Stimulated activated CD8-positive, alpha-beta memory T cell treated with anti-CD3 and anti-CD28 coated beads, Interleukin-15, amount 100 ng/mL, for 24 hours (primary cell): Measurements from ENCODE around the gene THRA.

Experiments
- DNase-seq: peaks from one replicate; pipeline ENCODE4 v3.0.0-alpha.2; 2020; ENCODE audit warnings: low read depth

The THRA gene

DNA sequence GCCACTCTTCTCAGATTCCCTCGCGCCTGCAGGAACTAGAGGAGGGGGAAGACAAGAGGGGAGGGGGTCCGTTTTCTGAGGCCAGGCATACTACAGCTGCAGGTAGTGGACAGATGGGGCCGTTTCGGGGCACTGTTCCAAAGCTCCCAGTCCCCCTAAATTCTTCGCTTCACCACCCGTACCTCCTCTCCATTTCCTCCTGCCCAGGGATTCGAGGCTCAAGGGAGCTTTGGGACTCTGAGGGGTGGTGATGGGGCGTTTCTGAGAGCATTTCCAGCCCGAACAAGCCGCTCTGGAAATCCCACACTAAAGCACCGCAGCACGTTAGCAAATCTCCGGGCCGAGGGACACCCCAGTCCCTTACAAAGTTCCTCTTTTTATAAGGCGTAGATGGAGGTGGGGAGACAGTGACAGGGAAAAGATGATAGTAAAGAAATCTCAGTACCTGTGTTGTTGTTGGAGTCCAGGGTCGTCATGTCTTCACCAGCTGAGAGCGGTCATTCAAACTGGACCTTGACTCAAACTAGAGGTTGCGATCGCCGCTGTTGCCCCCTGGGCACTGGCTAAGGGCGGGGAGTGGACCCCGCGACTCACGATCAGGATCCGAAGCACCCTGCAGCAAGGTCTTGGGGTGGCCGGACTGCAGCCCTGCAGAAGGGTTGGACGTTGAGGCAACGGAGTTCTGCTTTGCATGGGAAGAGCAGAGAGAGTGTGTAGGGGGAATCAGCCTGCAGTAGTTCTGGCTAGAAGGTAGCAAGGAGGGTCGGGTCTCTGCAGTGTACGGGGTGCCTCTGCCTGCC, 37.1 kb downstream of the THRA start:
- DNase-seq, result no peak

DNA sequence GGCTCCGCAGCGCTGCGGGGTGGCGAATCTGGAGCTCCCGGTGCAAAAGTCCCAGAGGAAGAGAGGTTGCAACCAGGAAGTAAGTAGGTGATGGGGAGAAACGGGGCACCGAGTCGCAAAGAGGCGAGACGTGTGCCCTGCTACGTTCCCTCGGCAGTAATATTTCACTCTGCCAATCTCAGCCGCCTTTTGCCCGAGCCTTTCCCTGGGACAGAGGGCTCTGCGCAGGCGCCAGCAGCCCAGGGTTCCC, 37.6 kb downstream of the THRA start, which contains the start of gene NR1D1:
Gene NR1D1 (minus strand): TSS at position 171 of the 250 bp plus-strand sequence. CDS start 495 bp downstream, outside the sequence.
- no peak for DNase-seq

DNA sequence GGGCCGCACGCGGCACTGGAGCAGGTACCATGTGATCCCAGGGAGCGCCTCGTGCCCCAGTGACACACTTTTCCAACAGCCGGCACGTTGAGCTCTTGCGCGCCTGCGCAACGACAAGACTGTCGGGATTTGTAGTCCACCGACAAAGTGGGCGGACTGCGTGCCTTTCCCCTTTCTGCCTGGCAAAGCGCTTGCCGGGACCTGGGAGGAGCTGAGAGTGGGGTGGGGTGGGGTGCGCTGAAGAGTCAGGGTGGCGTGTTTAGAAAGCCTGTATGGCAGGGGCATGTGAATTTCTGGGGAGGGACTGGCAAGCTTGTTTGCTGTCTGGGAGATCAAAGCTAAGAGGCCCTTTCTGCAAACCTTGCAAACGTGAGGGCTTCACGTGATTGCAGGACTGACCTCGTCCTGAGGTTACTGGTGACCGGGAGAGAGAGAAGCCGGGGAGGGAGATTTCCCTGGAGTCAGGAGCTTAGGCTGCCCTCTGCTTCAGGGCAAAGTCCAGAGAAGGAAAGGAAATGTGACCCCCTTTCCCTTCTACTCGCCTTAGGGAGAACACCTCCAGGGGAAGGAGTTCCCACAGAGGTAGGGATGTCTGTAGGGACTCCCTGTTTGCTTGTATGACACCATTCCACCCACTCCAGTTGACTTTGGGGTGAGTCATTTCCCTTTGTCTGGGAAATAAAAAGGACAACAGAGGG, 38.1 kb downstream of the THRA start:
- peak; percentile 71 for DNase-seq

DNA sequence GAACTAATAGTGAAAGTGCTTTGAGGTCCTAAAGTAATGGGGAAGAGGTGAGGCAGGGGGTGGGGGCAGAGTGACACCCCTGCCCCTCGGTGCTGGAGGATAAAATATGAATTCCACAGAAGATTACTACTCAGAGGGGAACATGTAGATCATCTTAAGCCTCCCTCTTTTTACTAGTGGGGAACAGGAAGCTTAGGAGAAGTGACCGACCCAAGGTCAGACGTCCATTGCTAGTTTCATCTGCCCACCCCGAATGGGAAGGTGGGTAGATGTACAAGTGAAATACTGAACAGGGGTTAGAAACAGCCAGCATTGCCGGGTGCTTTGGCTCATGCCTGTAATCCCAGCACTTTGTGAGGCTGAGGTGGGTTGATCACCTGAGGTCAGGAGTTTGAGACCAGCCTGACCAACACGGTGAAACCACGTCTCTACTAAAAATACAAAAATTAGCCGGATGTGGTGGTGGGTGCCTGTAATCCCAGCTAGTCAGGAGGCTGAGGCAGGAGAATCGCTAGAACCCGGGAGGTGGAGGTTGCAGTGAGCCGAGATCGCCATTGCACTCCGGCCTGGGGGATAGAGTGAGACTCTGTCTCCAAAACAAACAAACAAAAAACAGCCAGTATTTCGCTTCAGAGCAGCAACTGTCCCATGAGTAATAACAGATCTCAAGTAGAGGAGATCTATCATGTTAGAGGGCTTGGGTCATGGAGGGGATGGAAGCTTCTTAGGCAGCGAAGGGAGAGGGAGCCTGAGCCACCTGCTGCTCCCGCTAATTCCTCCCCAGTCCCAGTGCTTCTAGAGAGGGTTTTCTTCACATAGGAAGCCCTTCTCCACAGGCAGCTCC, 38.8 kb downstream of the THRA start:
- DNase-seq, result no peak

DNA sequence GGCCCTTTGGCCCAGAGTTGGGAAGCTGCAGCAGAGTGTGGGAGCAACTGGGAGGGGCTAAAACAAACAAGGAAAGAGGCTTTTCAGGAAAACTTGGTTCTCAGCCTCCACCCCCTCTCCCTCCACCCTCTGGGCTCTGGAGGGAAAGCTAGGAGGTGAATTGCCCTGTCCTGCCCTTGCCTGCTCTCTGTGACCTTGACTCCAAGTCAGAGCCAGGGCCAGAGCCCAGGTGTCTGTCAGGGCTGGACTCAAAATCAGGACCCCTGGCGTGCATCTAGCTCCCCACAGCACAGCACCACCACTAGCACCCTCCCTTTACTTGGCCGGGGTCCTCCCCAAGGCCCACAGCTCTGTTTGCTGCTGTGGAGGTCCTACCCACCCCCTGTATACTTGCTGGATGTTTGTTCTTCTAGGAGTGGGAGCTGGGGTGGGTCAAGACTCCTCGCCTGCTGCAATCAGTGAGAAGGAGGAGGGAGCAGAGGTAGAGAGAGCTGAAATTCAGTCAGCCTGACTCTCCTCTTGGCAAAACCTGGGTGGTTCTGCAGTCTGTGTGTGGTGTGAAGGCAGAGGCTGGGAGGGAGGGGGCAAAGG, 40.4 kb downstream of the THRA start:
- no peak for DNase-seq

DNA sequence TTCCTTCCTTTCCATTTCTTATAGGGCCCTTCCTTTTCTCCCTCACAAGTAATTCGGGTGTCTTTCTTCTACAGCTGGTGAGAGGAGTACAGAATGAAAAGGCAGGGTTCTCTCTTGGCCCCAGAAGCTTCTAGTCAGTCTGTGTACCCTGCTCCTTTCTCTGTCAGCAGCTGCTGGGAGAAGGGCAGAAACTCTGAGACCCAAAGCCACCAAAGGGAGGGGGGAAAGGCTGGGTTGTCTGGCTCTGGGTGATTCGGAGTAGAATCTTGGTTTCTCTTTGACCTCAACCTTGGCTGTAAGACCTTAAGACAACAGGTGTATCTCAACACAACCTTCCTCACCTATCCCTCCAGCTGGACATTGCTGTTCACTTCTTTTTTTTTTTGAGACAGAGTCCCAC, 40.9 kb downstream of the THRA start:
- no peak for DNase-seq

DNA sequence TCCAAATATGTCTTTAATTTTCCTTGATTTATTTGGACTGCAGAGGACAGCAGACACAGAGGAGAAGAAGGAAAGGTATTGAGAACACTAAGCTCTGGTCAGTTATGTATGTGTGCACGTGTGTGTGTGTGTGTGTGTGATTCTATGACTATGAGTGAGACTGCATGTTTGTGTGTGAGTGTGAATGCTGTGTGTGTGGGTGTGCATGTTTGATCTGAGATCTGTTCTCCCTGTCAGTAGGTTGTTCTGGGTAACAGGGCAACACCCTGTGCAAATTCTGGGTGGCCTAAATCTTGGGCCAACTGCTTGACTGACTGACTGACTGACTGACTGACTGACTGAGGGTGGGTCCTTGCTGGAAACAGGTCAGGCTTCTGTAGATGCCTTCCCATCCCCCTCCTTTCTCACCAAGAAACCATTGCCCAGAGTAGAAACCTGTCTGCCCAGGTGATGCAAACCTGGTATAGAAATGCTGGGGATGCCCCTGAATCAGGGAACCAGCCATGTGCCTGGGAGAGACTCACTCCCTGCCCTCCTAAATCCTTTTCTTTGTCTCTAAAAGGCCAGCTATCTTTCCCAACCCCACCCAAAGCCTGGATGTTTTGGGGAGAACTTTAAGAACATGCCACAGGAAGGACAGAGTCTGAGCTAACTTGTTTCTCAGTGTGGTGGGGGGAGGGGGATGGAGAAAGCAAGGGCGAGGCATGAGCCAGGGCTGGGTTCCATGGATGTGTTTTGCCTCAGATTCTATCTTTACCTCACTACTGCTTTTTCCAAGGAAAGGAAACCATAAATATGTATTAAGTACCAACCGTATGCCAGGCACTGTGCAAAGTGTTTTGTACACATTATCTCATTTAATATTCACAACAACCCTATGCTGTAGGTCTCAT, 42.1 kb downstream of the THRA start:
- DNase-seq, result no peak

DNA sequence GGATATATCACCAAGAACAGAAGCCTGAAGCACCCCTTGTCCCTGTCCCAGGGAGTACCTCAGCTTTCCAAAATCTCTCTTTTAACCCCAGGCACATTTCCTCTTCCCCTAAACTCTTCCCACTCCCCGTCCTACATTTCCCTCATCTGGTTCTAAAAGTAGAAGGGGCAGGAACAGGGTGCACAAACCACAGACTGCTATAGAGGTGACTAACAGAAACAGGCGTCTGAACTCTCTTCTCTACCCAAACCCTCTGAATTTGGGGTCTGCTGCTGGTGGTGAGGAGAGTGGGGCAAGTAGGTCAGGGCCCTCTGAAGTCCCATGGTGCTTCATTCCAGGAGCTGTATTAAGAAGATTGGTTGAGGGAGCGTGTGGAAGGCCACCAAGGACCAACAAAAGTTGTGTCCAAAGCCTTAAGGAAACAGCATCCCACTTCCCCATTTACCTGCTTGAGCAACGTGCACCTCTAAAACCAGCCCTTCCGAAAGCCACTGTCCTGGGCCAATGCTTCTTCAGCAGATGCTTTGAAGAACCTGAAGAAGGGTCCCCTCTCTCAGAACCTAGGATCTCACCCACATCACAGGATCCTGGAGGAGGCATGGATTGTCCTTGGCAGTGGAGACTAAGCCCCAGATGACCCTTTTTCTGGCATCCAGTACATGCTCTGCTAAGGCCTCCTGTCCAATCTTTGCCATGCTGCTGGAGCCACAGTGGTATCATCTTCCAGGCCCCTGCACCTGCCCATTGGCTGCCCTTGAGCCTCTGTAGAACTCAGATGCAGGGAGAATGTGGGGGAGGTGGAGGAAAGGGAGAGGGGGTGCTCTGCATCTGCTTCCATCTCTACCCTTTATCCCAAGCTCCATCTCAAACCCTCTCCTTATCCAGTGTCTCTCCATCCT, 43.3 kb downstream of the THRA start:
- no peak for DNase-seq

DNA sequence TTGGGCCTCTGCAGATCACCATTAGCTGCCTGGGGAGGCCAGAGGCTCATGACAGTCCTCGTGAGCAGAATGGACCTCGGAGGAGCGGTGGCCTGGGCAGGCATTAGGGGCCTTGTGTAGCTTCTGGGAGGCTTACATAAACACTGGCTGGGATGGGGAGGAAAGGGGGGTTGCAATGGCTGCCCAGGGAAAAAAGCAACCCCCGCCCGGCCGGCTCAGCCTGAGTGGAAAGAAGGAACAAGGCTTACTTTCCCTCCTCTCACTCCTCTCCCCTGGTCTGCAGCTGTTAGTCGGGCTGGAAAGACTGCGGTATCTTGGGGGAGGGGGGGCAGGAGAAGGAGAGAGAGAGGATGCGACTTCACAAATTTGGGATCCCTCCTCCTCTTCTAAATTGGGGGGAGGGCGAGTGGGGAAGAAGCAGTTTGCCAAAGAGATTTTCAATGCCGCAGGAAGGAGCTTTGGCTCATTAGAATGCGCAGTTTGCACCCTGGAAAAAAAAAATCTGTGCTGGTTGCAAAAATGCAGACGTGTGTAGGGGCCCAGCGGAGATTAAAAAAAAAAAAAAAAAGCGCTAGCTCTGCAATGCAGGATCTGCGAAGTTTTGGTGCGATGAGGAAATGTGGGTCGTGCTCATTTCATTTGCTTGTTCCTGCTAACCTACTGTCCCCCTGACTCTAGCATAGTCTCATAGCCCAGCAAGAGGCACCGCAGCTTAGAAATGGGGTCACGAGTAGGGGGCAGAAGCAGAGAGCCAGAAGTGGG, 44.2 kb downstream of the THRA start:
- DNase-seq, result no peak

DNA sequence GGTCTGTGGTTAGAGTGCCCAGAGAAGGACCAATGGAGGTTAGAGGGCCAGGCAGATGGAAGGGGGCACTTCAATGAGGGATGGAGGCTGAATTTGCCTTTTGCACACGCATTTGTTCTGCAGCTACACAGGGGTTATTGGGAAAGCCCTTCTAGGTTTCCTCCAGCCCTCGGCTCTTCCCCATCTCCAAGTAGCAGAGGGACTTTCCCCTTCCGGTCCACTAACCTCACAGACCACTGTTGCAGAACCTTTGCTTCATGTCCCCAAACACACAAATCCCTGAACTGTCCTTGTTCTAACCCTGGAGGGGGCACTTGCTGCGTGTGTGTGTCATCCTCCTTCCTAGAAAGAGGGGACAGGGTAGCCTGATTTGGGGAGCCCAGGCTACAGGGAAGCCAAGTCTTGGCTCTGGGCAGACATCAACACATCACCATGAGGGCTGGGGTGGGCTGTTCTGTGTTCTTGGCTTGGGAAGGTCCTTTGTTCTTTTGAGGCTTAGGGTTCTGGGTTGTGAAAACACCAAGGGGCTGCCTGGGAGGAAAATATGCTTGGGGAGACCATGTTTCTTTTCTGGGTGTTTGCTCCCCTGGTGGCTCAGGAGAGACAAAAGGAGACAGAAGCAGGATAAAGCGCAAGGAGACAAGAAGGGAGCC, 44.9 kb downstream of the THRA start:
- no peak for DNase-seq

DNA sequence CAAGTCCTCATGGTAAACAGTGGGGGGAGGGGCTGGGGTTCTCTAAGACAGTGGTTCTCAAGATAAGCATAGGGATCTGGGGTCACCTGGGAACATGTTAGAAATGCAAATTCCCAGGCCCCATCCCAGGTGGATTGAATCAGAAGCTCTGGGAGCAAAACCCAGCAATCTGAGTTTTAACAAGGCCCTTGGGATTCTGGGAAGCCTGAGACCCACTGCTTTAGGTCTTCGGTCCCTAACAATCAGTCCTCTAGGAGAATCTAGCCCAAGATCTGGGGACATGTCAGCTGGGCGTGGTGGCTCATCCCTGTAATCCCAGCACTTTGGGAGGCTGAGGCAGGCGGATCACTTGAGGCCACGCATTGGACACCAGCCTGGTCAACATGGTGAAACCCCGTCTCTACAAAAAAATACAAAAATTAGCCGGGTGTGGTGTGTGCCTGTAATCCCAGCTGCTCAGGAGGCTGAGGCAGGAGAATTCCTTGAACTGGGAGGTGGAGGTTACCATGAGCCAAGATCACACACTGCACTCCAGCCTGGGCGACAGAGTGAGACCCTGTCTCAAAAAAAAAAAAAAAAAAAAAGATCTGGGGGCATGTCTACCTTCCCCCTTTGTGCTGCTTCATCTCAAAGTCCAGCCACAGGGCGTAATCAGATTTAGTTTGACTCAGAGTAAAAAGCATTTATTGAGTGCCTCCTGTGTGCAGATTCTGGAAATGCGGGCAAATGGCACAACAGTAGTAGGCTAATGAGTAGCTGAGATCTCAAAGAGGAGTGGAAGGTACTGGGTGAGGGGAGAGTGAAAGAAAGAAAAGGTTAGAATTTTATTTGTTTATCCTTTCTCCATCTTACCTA, 46.4 kb downstream of the THRA start:
- no peak for DNase-seq

DNA sequence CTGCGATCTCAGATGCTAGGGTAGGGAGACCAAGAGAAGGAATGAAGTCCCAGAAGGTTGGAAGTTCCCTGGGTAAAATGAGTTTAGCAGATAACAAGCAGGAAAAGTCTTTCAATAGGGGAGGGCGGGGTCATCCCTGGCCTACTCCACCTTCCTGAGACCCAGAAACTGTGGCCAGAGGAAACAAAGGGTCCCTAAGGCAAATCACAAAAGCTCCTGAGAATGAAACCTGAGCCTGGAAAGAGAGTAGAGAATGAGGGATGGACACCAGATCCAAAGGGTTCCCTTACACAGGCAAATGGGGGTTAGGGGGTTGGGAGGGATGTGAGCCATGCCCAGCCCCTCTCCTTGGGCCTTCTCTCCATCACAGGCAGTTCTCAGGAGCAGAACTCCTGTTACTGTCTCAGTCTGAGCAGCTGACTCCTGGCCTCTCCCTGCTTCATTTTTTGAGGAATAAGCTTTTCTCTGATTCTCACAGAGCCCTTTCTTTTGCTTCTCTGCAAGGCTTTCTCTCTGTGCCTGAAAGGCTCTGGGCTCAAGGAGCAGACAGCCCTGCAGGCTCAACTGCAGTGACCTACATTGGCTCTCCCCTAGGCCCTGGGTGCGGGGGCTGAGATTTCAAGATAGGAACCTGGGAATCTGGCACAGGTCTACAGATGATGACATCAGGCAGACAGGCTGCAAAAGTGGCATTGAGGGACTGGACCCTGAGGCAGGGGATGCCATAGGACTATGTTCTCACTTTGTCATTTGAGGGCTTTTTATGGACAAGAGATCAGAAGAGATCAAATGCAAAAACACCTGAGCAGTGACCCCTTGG, 47.5 kb downstream of the THRA start:
- no peak for DNase-seq

DNA sequence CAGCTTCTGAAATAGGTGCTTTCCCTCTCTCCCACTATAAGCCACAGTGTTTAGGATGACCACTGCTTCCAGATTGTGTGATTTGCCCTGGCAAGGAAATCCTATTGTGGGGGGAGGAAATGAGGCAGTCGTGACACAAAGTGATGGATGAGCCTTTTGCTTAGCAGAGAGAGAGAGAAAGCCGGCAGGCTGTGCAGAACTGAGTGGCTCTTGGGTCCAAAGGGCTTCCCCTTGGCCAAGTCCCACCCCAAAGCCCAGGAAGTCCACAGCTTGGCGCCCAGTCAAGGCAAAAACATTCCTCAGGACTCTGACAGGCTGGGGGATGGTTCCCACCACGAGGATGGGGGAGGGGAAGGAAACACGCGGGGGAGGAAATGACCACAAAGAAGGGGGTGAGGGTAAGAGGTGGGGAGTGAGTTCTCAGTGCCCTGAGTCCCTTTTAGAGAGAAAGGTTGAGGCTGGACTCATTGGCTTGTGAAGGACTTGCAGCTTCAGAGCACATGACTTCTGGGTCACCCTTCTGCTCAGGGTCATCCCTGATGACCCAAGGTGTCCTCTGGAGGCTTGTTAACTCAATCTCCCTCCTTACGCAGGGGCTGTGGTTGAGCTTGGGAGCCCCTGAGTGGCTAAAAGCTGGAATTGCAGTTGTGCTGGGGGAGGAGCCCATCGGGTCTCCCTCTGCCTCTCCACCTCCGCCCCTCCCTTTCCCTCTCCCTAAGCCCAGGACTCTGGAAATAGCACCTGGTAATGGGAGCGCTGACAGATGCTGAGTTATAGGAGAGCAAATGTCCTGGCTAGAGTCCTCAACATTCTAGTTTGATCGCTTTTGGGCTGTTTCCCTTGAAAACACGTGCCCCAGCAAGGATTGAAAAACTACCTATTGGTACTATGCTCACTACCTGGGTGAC, 48.7 kb downstream of the THRA start:
- no peak for DNase-seq

DNA sequence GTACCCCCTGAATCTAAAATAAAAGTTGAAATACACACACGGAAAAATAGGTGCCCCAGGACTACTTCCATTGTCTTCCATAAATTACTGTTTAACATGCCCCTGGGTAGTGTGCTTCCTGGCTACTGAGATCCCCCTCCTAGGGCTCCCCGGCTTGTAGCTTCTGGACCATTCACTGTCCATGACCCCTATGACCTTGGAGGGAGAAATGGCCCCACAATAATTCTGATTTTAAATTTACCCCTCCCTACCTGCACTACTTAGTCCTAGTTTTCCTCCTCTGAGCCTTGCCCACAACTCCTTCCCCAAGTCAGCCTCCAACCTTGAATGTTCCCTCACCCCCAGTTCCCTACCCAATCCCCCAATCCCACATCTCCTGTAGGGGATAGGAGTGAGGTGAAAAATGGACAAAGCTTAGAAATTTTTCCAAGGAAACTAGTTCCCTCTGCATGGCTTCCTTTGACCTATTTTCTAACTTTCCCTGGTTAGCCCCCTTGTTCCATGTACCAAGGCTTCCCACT, 49.5 kb downstream of the THRA start:
- DNase-seq, result no peak

DNA sequence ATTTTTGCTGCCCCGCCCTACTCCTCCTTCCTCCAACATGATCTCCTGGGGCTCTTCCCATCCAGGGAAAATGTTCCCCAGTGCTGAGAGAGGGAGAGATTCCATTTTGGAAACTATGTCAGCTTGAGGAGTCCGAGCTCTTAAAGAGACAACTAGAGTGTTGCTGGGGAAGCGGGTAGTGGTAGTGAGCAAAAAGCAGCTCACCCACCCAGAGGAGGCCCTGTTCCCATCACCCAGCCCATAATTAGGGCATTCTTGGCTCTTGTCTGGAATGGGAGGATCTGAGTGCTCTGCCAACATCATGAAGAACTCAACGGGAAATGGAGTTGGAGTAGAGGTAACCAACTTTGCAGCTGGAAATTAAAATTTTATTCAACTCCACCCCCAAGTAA, 49.9 kb downstream of the THRA start:
- DNase-seq, result no peak
